NOMO-1 treated with dmso at 0.1 percent for 144 hours (cell line): ENCODE results near the gene ACER3.
"Not testable (repeated sequence)": the region's sequence is repeated elsewhere in the genome, so short reads cannot be mapped to it uniquely, and the experiment has no call there.

Source experiments
- DNase-seq: peaks from one replicate; lab custom pipeline; 2025; ENCODE audit not compliant: unreplicated experiment; lab: John Stamatoyannopoulos, UW

The ACER3 gene

GRCh38 chr11:76836613-76837291, 24.0 kb upstream of the ACER3 start:
- DNase-seq, result no peak

- no peak for DNase-seq
Observed at GRCh38 chr11:76837696-76838677, 22.7 kb upstream of the ACER3 start.

GRCh38 chr11:76838678-76839068, 22.0 kb upstream of the ACER3 start:
- DNase-seq, result no peak

- no peak for DNase-seq
Observed at GRCh38 chr11:76839311-76839710, 21.4 kb upstream of the ACER3 start.

DNA sequence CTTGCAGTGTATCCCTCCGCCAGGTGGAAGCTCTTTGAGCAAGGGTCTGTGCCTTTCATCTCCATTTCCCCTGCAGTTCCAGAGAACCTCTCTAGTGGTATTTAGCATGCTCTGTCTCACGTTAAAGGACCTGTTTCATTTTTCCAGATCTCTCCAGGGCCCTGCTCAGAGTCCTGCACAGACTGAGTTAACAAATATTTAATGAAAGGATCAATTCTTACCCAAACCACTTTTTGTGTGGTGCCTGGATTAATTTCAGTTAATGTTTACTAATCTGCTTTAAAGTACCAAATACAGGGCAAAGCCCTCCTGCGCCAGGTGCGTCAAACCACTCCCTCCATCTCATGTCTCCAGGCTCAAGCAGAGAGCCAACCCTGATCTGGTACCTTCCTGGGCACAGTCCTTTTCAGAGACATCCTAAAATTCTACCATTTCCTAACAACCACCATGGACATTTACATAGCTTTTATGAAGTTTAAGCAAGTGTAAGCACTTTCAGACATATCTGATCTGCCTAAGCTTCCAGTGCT, 18.7 kb upstream of the ACER3 start:
- no peak for DNase-seq

- DNase-seq, result no peak
Observed at GRCh38 chr11:76843907-76844306, 16.8 kb upstream of the ACER3 start.

DNA sequence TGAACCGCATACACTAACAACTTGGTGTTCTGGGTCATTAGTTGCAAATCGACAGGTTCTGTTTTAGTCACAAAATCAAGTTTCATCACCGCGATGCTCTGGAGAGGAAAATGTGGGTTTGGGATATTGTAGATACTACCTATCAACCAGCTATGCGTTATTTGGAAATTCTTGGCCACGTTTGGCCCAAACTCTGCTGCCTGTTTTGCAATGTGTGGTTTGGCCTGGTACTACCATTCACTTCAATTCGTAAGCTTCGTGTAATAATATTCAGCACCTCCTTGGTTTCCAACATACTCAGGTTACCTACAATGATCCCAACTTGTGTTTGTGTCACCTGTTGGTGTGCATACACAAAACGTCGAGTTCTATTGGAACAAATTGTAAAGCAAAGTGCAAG, 16.2 kb upstream of the ACER3 start:
- DNase-seq, result no peak

DNA sequence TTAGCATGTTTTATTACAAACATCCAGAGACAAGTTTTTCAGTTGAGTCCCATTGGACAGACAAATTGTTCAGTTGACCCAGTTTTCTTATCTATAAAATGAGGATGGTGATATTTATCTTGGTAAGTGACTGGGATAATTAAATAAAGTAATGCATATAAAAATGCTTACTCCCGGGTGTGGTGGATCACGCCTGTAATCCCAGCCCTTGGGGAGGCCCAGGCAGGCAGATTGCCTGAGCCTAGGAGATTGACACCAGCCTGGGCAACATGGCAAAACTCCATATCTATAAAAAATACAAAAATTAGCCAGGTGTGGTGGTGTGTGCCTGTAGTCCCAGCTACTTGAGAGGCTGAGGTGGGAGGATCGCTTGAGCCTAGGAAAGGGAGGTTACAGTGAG, 15.6 kb upstream of the ACER3 start:
- no peak for DNase-seq

DNA sequence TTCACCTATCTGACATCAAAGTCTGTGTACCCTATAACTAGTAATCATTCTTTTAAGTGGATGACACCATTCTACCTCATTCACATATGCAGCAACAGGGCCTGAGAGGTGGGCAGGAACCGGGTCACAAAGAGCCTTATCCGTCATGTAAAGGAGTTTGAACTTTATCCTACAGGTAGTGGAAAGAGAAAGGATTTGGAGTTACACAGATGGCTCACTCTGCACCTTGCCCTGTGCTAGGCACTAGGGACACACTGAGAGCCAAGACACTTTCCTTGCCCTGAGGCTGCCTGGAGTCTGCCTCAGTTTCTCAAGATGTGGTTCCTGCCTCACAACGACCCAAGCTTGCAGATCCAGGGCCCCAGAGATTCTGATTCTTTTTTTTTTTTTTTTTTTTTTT, 14.3 kb upstream of the ACER3 start:
- DNase-seq, result no peak

DNA sequence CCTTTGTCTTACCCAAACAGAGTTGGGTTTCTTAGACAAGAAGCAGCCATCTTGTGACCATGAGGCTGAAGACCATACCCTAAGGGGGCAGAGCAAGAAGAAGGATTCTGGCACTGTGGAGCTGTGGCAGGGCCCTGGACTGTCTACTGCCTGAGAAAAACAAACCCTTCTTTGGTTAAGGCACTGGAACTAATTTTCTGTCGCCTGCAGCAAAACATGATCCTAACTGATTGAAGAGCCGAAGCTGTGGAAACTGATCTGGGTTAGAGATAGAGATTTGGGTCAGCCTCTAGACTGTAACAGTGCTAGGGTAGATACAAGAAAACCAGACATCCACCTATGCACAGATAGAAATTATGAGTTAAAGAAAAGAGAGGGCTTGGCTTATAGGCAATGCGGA, 11.3 kb upstream of the ACER3 start:
- DNase-seq, result no peak

DNA sequence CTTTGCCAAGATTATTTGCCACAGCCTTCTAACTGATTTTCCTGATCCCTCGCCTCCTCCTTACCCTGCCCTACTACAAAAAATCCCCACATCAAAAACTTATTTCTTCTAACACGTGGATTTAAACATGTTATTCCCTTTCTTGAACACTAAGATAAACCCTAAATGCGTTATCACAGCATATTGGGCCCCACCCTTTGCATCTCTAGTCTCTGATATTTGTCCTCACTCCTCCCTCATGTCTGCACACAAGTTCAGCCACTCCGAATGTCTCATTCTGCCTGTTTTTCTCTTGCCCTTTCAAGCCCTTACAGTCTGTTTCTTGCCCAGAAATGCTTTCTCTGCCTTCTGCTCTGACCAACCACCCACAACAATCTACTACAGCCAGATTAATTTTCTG, 10.6 kb upstream of the ACER3 start:
- no peak for DNase-seq

GRCh38 chr11:76850815-76851214, 9.9 kb upstream of the ACER3 start:
- DNase-seq, result no peak

- DNase-seq, result no peak
Observed at GRCh38 chr11:76854709-76855108, 6.0 kb upstream of the ACER3 start.

GRCh38 chr11:76855670-76856069, 5.0 kb upstream of the ACER3 start:
- not testable (repeated sequence) for DNase-seq

- peak; percentile 42 for DNase-seq
Observed at GRCh38 chr11:76856106-76856505, 4.6 kb upstream of the ACER3 start.

- DNase-seq, result no peak
Observed at GRCh38 chr11:76856571-76856970, 4.1 kb upstream of the ACER3 start.

GRCh38 chr11:76857781-76858410, 2.8 kb upstream of the ACER3 start:
- DNase-seq, result peak; percentile 28

DNA sequence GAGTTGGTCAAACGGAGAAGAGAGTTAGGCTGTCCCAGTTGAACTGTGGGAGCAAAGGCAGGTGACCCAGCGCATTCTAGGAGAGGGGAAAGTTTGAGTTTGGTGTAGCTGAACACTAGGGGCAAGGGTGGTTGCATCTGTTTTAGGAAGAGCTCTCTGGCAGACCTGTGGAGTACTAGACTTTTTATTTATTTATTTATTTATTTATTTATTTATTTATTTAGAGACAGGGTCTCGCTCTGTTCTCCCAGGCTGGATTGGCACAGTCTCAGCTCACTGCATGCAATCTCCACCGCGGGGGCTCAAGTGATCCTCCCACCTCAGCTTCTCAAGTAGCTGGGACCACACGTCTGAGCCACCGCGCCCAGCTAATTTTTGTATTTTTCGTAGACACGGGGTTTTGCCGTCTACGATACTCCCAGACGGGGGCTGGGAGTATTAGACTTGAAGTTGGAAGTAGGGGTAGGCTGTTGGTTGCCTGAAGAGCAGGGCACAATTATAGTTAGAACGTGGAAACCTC, 950 bp upstream of the ACER3 start:
- DNase-seq, result no peak

DNA sequence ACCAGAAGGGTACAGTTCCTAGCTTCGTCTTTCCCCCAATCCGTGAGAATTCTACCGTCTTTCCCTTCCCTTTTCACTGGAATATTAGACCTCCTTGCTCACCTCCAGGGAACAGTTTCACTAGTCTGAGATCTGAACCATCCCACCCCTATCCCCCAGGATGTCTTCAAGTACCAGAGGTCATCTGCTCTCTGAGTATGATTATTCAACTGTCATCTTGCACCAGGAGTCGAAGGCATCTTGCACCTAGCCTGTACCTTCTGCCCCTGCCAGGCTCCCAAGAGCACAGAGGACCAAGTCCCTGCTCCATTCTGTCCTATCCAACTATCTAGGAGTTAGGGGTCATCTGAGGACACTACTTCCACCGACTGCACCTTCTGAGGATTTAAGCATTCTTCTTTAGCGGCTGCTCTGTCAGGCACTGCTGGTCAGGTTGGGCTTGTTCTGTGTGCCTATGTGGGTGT, 804 bp downstream of the ACER3 start:
- DNase-seq, result no peak

DNA sequence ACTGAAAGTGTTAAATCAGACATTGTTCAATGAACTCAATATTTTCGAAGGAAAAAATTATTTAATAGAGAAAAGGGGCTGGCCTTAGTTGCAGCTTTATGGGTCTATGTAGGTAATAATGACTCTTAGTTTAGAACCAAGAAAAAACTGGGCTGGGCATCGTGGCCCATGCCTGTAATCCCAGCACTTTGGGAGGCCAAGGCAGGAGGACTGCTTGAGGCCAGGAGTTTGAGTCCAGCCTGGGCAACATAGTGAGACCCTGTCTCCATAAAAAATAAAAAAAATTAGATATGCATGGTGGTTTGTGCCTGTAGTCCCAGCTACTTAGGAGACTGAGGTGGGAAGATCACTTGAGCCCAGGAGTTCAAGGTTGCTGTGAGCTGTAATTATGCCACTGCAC, 2.1 kb downstream of the ACER3 start:
- not testable (repeated sequence) for DNase-seq

DNA sequence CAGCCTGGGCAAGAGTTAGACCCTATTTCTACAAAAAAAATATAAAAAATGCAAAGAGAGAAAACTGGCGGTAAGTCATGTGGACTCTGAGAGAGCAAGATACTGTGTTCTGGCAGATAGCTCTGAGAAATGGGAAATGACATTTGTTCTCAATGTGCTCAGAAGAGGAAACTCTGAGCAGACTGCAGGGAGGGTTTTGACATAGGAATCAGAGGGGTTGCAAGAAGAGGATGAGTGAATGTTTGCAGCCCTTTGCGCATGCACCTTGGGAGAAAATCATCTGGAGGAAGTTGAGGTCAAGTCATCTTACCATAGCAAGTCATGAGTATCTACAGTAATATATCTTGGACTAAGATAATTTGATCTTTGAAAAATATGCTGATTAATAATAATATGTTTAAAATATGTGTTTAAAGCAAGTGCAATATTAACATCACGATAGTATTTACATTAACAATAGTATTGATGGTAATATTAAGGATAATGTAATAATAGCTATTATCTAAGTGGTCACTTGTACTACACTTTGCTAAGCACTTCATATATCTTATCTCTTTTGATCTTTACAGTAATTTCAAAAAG, 2.6 kb downstream of the ACER3 start:
- peak; percentile 82 for DNase-seq
